GM21515 (cell line): ENCODE data around the gene RUNDC1.

ENCODE experiments used
- ATAC-seq: cut with Tn5 transposase; IDR thresholded peaks from one replicate; pipeline ENCODE4 v1.9.1; 2021; ENCODE audit not compliant: unreplicated experiment

RUNDC1 gene

GRCh38 chr17:43034894-43035293, 54.5 kb downstream of the RUNDC1 start:
- ATAC-seq: no peak

GRCh38 chr17:43039646-43040045, 59.3 kb downstream of the RUNDC1 start:
- ATAC-seq: no peak

- no peak for ATAC-seq
Observed at GRCh38 chr17:43040655-43041054, 60.3 kb downstream of the RUNDC1 start.

- ATAC-seq: no peak
Observed at GRCh38 chr17:43042025-43042628, 61.8 kb downstream of the RUNDC1 start.
